ENCODE data around the gene AP2M1. TPM values are rescaled to one million over a fixed set of nuclear protein-coding genes. Genes with fewer than 3 reads are reported as not detected.

AP2M1 gene
- total and polyA plus RNA-seq, 2 of the 13 experiments (the other 11 are each of a cell fraction or from before 2014, with no cell fraction given), result 126 to 146 TPM

GRCh38 chr3:184174646-184175492 lies at the start of gene AP2M1 (continued):
- TF ChIP-seq, protein P1, sequence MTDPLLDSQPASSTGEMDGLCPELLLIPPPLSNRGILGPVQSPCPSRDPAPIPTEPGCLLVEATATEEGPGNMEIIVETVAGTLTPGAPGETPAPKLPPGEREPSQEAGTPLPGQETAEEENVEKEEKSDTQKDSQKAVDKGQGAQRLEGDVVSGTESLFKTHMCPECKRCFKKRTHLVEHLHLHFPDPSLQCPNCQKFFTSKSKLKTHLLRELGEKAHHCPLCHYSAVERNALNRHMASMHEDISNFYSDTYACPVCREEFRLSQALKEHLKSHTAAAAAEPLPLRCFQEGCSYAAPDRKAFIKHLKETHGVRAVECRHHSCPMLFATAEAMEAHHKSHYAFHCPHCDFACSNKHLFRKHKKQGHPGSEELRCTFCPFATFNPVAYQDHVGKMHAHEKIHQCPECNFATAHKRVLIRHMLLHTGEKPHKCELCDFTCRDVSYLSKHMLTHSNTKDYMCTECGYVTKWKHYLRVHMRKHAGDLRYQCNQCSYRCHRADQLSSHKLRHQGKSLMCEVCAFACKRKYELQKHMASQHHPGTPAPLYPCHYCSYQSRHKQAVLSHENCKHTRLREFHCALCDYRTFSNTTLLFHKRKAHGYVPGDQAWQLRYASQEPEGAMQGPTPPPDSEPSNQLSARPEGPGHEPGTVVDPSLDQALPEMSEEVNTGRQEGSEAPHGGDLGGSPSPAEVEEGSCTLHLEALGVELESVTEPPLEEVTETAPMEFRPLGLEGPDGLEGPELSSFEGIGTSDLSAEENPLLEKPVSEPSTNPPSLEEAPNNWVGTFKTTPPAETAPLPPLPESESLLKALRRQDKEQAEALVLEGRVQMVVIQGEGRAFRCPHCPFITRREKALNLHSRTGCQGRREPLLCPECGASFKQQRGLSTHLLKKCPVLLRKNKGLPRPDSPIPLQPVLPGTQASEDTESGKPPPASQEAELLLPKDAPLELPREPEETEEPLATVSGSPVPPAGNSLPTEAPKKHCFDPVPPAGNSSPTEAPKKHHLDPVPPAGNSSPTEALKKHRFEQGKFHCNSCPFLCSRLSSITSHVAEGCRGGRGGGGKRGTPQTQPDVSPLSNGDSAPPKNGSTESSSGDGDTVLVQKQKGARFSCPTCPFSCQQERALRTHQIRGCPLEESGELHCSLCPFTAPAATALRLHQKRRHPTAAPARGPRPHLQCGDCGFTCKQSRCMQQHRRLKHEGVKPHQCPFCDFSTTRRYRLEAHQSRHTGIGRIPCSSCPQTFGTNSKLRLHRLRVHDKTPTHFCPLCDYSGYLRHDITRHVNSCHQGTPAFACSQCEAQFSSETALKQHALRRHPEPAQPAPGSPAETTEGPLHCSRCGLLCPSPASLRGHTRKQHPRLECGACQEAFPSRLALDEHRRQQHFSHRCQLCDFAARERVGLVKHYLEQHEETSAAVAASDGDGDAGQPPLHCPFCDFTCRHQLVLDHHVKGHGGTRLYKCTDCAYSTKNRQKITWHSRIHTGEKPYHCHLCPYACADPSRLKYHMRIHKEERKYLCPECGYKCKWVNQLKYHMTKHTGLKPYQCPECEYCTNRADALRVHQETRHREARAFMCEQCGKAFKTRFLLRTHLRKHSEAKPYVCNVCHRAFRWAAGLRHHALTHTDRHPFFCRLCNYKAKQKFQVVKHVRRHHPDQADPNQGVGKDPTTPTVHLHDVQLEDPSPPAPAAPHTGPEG (CRISPR knock-in tag; IDR thresholded peaks at IDR 0.05), result no peak
- no peak for TF ChIP-seq ZNF850 (CRISPR knock-in tag; conservative IDR thresholded peaks at IDR 0.05)
- TF ChIP-seq KAT7 (CRISPR knock-in tag; IDR thresholded peaks at IDR 0.05; ENCODE audit: borderline replicate concordance), result peak; percentile 93
- no peak for TF ChIP-seq ETV6 (CRISPR knock-in tag; conservative IDR thresholded peaks at IDR 0.05)
- TF ChIP-seq ZNF589 (CRISPR knock-in tag; conservative IDR thresholded peaks at IDR 0.05), result no peak
- no peak for TF ChIP-seq AHDC1 (CRISPR knock-in tag; IDR thresholded peaks at IDR 0.05; ENCODE audit: borderline replicate concordance)
- TF ChIP-seq ZBTB10 (CRISPR knock-in tag; IDR thresholded peaks at IDR 0.05; ENCODE audit: borderline replicate concordance), result no peak
- TF ChIP-seq ZBTB39 (CRISPR knock-in tag; IDR thresholded peaks at IDR 0.05), result no peak
- no peak for TF ChIP-seq EP300 (IDR thresholded peaks at IDR 0.05; ENCODE audit: low read depth in 2 of 2, low read length in 2 of 2)
- TF ChIP-seq EP300 (CRISPR knock-in tag; IDR thresholded peaks at IDR 0.05; ENCODE audit: borderline replicate concordance), result no peak
- TF ChIP-seq CEBPG (CRISPR knock-in tag; IDR thresholded peaks at IDR 0.05), result no peak; the same call in 1 of the 2 replicates
